Peyer's patch (tissue), 4 donors: ENCODE data around the gene JPH2. TPM values are rescaled to one million over a fixed set of nuclear protein-coding genes. Genes with fewer than 3 reads are reported as not detected.

ENCODE experiments used
- DNase-seq, 3 donors: peaks; one replicate each; pipeline ENCODE4 v3.0.0-alpha.2; 2017 to 2019
- H3K27ac ChIP-seq, 4 donors: fragments of 200-600 bp; sonication (generic); one replicate each; pipeline ENCODE4 v1.5.1; 2016 to 2019
- H3K27me3 ChIP-seq, 2 donors: fragments of 200-600 bp; sonication (generic); one replicate each; pipeline ENCODE4 v1.5.1; 2019
- H3K36me3 ChIP-seq, 3 donors: fragments of 200-600 bp; sonication (generic); one replicate each; pipeline ENCODE4 v1.5.1; 2016 to 2019
- H3K4me1 ChIP-seq, 4 donors: fragments of 200-600 bp; sonication (generic); one replicate each; pipeline ENCODE4 v1.5.1; 2016 to 2019
- H3K4me3 ChIP-seq, 4 donors: fragments of 200-600 bp; sonication (generic); 1 replicate in 3 of 4; 2 replicates in 1 of 4; pipeline ENCODE4 v1.5.1; 2016 to 2019; ENCODE audit warnings: mild to moderate bottlenecking in 1 of 4
- H3K9me3 ChIP-seq, 4 donors: fragments of 200-600 bp; sonication (generic); one replicate each; pipeline ENCODE4 v1.5.1; 2016 to 2019; ENCODE audit warnings: mild to moderate bottlenecking in 1 of 4
- CTCF ChIP-seq, 6 experiments: fragments of 450-650 bp in 4 of 6; fragments of 200-600 bp in 2 of 6; sonication (generic) in 1 of 6; IDR thresholded peaks; one replicate each; pipeline ENCODE4 v1.5.1; 2017 to 2019; ENCODE audit warnings: antibody characterized with exemption in 6 of 6, mild to moderate bottlenecking in 3 of 6, moderate library complexity in 1 of 6
- POLR2A ChIP-seq, 2 donors: fragments of 450-650 bp; IDR thresholded peaks; one replicate each; pipeline ENCODE4 v1.5.1; 2017; ENCODE audit warnings: antibody characterized with exemption in 2 of 2, mild to moderate bottlenecking in 2 of 2, moderate library complexity in 2 of 2
- total RNA-seq, 4 donors: library from RNA; depleted of rRNA; stranded (reverse); fragments of >200 nt; gene quantifications; one replicate each; pipeline ENCODE4 v1.1.0, GENCODE V29; 2016

The JPH2 gene
- total RNA-seq, 4 donors from 2014 or later, result 1.2 to 8.0 (median 4.2) TPM

- Histone ChIP-seq H3K27me3 (no peaks in the 10 kb centered on the region), H3K4me3 (no peak overlapping the region), H3K9me3 (no peaks in the 10 kb centered on the region), H3K36me3 (no peaks in the 10 kb centered on the region), H3K4me1 (peaks cover 0 to 14% (median 0%) of the 10 kb centered on the region in 4 donors), H3K27ac (peak overlapping the region in 1 of 4 donors; percentile 46)
- TF ChIP-seq POLR2A (IDR thresholded peaks at IDR 0.05) (no peak), CTCF (IDR thresholded peaks at IDR 0.05) (no peak)
- DNase-seq, result peak in 2 of 3 donors; percentile 71 to 74
These were observed 31.5 kb upstream of the JPH2 start for GRCh38 chr20:44218446-44218845.

GRCh38 chr20:44217342-44218092 is 30.5 kb upstream of the JPH2 start:
- H3K9me3 ChIP-seq, result no peaks in the 10 kb centered on the region
- H3K4me3 ChIP-seq, result peak overlapping the region in 2 of 4 donors; percentile 3 to 5
- H3K27ac ChIP-seq, result peak overlapping the region in 1 of 4 donors; percentile 44
- no peaks in the 10 kb centered on the region for H3K36me3 ChIP-seq
- no peaks in the 10 kb centered on the region for H3K27me3 ChIP-seq
- peaks cover 0 to 14% (median under 1%) of the 10 kb centered on the region in 4 donors for H3K4me1 ChIP-seq
- TF ChIP-seq POLR2A (IDR thresholded peaks at IDR 0.05), result no peak
- TF ChIP-seq CTCF (IDR thresholded peaks at IDR 0.05), result peak; percentile 57 to 97 (median 91)
- peak; percentile 72 to 90 (median 74) for DNase-seq

GRCh38 chr20:44215125-44215524 is 28.1 kb upstream of the JPH2 start:
- no peak overlapping the region for H3K27ac ChIP-seq
- no peak overlapping the region for H3K4me3 ChIP-seq
- H3K36me3 ChIP-seq, result no peaks in the 10 kb centered on the region
- H3K4me1 ChIP-seq, result peaks cover 0 to 14% (median 6%) of the 10 kb centered on the region in 4 donors
- peak; percentile 67 to 88 (median 68) for DNase-seq
- no peaks in the 10 kb centered on the region for H3K9me3 ChIP-seq
- no peaks in the 10 kb centered on the region for H3K27me3 ChIP-seq
- TF ChIP-seq POLR2A (IDR thresholded peaks at IDR 0.05) (no peak), CTCF (IDR thresholded peaks at IDR 0.05) (peak; percentile 27 to 87 (median 74))

- no peak overlapping the region for H3K27ac ChIP-seq
- no peak for DNase-seq
- H3K27me3 ChIP-seq, result no peaks in the 10 kb centered on the region
- H3K9me3 ChIP-seq, result no peaks in the 10 kb centered on the region
- no peak overlapping the region for H3K4me3 ChIP-seq
- H3K4me1 ChIP-seq, result peaks cover 0 to 30% (median 1%) of the 10 kb centered on the region in 4 donors
- TF ChIP-seq POLR2A (IDR thresholded peaks at IDR 0.05) (no peak), CTCF (IDR thresholded peaks at IDR 0.05) (no peak)
- no peaks in the 10 kb centered on the region for H3K36me3 ChIP-seq
These were observed 25.8 kb upstream of the JPH2 start for GRCh38 chr20:44212792-44213191.

- Histone ChIP-seq H3K27me3 (no peaks in the 10 kb centered on the region), H3K9me3 (no peaks in the 10 kb centered on the region), H3K4me1 (peaks cover 0 to 44% (median 0%) of the 10 kb centered on the region in 4 donors), H3K4me3 (peak overlapping the region; percentile 69 to 98 (median 74)), H3K27ac (peak overlapping the region; percentile 93 to 98 (median 94)), H3K36me3 (peaks cover 0 to 4% (median 0%) of the 10 kb centered on the region in 3 donors)
- no peak for DNase-seq
- TF ChIP-seq POLR2A (IDR thresholded peaks at IDR 0.05), result no peak
These were observed 24.4 kb upstream of the JPH2 start for GRCh38 chr20:44211177-44212039.
